ENCODE results near the gene SLC7A5.
"Not testable (repeated sequence)": the region's sequence is repeated elsewhere in the genome, so short reads cannot be mapped to it uniquely, and the experiment has no call there.

SLC7A5 gene

GRCh38 chr16:87862597-87863326 is 6.5 kb downstream of the SLC7A5 start:
- peaks cover 10% of the 10 kb centered on the region for H3K4me1 ChIP-seq (ENCODE audit: control insufficient read depth, insufficient read depth, low read length, poor library complexity, severe bottlenecking)
- H3K27ac ChIP-seq (ENCODE audit: insufficient read depth, low read length, poor library complexity, severe bottlenecking); H3K36me3 ChIP-seq (ENCODE audit: control insufficient read depth, insufficient read depth, low read length); H3K4me3 ChIP-seq (ENCODE audit: insufficient read depth, low read depth, low read length, poor library complexity, severe bottlenecking); DNase-seq; H3K27me3 ChIP-seq (replicated peaks; ENCODE audit: control insufficient read depth, insufficient read depth, low read length, poor library complexity, severe bottlenecking); H3K9me3 ChIP-seq (ENCODE audit: control insufficient read depth, low read length): not testable (repeated sequence)

- not testable (repeated sequence) for H3K9me3 ChIP-seq (ENCODE audit: control insufficient read depth, low read length); DNase-seq; H3K4me1 ChIP-seq (ENCODE audit: control insufficient read depth, insufficient read depth, low read length, poor library complexity, severe bottlenecking); H3K4me3 ChIP-seq (ENCODE audit: insufficient read depth, low read depth, low read length, poor library complexity, severe bottlenecking); H3K27me3 ChIP-seq (replicated peaks; ENCODE audit: control insufficient read depth, insufficient read depth, low read length, poor library complexity, severe bottlenecking); H3K27ac ChIP-seq (ENCODE audit: insufficient read depth, low read length, poor library complexity, severe bottlenecking); H3K36me3 ChIP-seq (ENCODE audit: control insufficient read depth, insufficient read depth, low read length)
Measured at GRCh38 chr16:87861300-87862099, 7.8 kb downstream of the SLC7A5 start.

- no peak overlapping the region for H3K4me3 ChIP-seq (ENCODE audit: insufficient read depth, low read depth, low read length, poor library complexity, severe bottlenecking)
- DNase-seq: no peak
- H3K36me3 ChIP-seq (ENCODE audit: control insufficient read depth, insufficient read depth, low read length): no peaks in the 10 kb centered on the region
Measured at GRCh38 chr16:87860553-87861299, 8.6 kb downstream of the SLC7A5 start.

GRCh38 chr16:87858151-87858993 is 10.9 kb downstream of the SLC7A5 start:
- peaks cover 22% of the 10 kb centered on the region for H3K4me1 ChIP-seq (ENCODE audit: control insufficient read depth, insufficient read depth, low read length, poor library complexity, severe bottlenecking)
- H3K27ac ChIP-seq (ENCODE audit: insufficient read depth, low read length, poor library complexity, severe bottlenecking); H3K36me3 ChIP-seq (ENCODE audit: control insufficient read depth, insufficient read depth, low read length): not testable (repeated sequence)

More at GRCh38 chr16:87860553-87861299, 8.6 kb downstream of the SLC7A5 start:
- Histone ChIP-seq H3K4me1 (ENCODE audit: control insufficient read depth, insufficient read depth, low read length, poor library complexity, severe bottlenecking) (peaks cover 8% of the 10 kb centered on the region), H3K27ac (ENCODE audit: insufficient read depth, low read length, poor library complexity, severe bottlenecking) (no peak overlapping the region), H3K9me3 (ENCODE audit: control insufficient read depth, low read length) (no peaks in the 10 kb centered on the region), H3K27me3 (replicated peaks; ENCODE audit: control insufficient read depth, insufficient read depth, low read length, poor library complexity, severe bottlenecking) (no peaks in the 10 kb centered on the region)

GRCh38 chr16:87856791-87857228 is 12.5 kb downstream of the SLC7A5 start:
- no peaks in the 10 kb centered on the region for H3K27me3 ChIP-seq (replicated peaks; ENCODE audit: control insufficient read depth, insufficient read depth, low read length, poor library complexity, severe bottlenecking)
- H3K27ac ChIP-seq (ENCODE audit: insufficient read depth, low read length, poor library complexity, severe bottlenecking): peak overlapping the region; percentile 53
- peaks cover 27% of the 10 kb centered on the region for H3K4me1 ChIP-seq (ENCODE audit: control insufficient read depth, insufficient read depth, low read length, poor library complexity, severe bottlenecking)
- H3K4me3 ChIP-seq (ENCODE audit: insufficient read depth, low read depth, low read length, poor library complexity, severe bottlenecking): peak overlapping the region; percentile 22
- DNase-seq: no peak
- H3K9me3 ChIP-seq (ENCODE audit: control insufficient read depth, low read length): no peaks in the 10 kb centered on the region
- H3K36me3 ChIP-seq (ENCODE audit: control insufficient read depth, insufficient read depth, low read length): peaks cover 2% of the 10 kb centered on the region

More at GRCh38 chr16:87858151-87858993, 10.9 kb downstream of the SLC7A5 start:
- not testable (repeated sequence) for H3K9me3 ChIP-seq (ENCODE audit: control insufficient read depth, low read length); H3K27me3 ChIP-seq (replicated peaks; ENCODE audit: control insufficient read depth, insufficient read depth, low read length, poor library complexity, severe bottlenecking); DNase-seq; H3K4me3 ChIP-seq (ENCODE audit: insufficient read depth, low read depth, low read length, poor library complexity, severe bottlenecking)

GRCh38 chr16:87855852-87856715 is 13.2 kb downstream of the SLC7A5 start:
- H3K36me3 ChIP-seq (ENCODE audit: control insufficient read depth, insufficient read depth, low read length): peaks cover 9% of the 10 kb centered on the region
- no peaks in the 10 kb centered on the region for H3K27me3 ChIP-seq (replicated peaks; ENCODE audit: control insufficient read depth, insufficient read depth, low read length, poor library complexity, severe bottlenecking)
- peak overlapping the region; percentile 53 for H3K27ac ChIP-seq (ENCODE audit: insufficient read depth, low read length, poor library complexity, severe bottlenecking)
- H3K9me3 ChIP-seq (ENCODE audit: control insufficient read depth, low read length): no peaks in the 10 kb centered on the region
- peaks cover 27% of the 10 kb centered on the region for H3K4me1 ChIP-seq (ENCODE audit: control insufficient read depth, insufficient read depth, low read length, poor library complexity, severe bottlenecking)
- peak overlapping the region; percentile 22 for H3K4me3 ChIP-seq (ENCODE audit: insufficient read depth, low read depth, low read length, poor library complexity, severe bottlenecking)
- no peak for DNase-seq

- H3K9me3 ChIP-seq (ENCODE audit: control insufficient read depth, low read length): no peaks in the 10 kb centered on the region
- H3K27ac ChIP-seq (ENCODE audit: insufficient read depth, low read length, poor library complexity, severe bottlenecking): peak overlapping the region; percentile 53
- H3K27me3 ChIP-seq (replicated peaks; ENCODE audit: control insufficient read depth, insufficient read depth, low read length, poor library complexity, severe bottlenecking): no peaks in the 10 kb centered on the region
- H3K4me3 ChIP-seq (ENCODE audit: insufficient read depth, low read depth, low read length, poor library complexity, severe bottlenecking): no peak overlapping the region
- DNase-seq: no peak
- H3K4me1 ChIP-seq (ENCODE audit: control insufficient read depth, insufficient read depth, low read length, poor library complexity, severe bottlenecking): peaks cover 30% of the 10 kb centered on the region
- H3K36me3 ChIP-seq (ENCODE audit: control insufficient read depth, insufficient read depth, low read length): peaks cover 12% of the 10 kb centered on the region
Measured at GRCh38 chr16:87854907-87855683, 14.2 kb downstream of the SLC7A5 start.

GRCh38 chr16:87854053-87854906 is 15.0 kb downstream of the SLC7A5 start:
- peak in 2 of 3 donors; percentile 42 to 70 for DNase-seq
- H3K27me3 ChIP-seq (replicated peaks; ENCODE audit: control insufficient read depth, insufficient read depth, low read length, poor library complexity, severe bottlenecking): no peaks in the 10 kb centered on the region
- H3K36me3 ChIP-seq (ENCODE audit: control insufficient read depth, insufficient read depth, low read length): peaks cover 12% of the 10 kb centered on the region
- no peak overlapping the region for H3K4me3 ChIP-seq (ENCODE audit: insufficient read depth, low read depth, low read length, poor library complexity, severe bottlenecking)
- no peaks in the 10 kb centered on the region for H3K9me3 ChIP-seq (ENCODE audit: control insufficient read depth, low read length)
- peak overlapping the region; percentile 29 for H3K27ac ChIP-seq (ENCODE audit: insufficient read depth, low read length, poor library complexity, severe bottlenecking)
- peaks cover 33% of the 10 kb centered on the region for H3K4me1 ChIP-seq (ENCODE audit: control insufficient read depth, insufficient read depth, low read length, poor library complexity, severe bottlenecking)
